Measurements from ENCODE around the gene SNTB2.

GRCh38 chr16:69260019-69260418 is 73.1 kb downstream of the SNTB2 start:
- TF ChIP-seq ZNF408 (CRISPR knock-in tag; IDR thresholded peaks at IDR 0.05; ENCODE audit: low read depth) (no peak), ILF3 (IDR thresholded peaks at IDR 0.05; ENCODE audit: borderline replicate concordance) (no peak), RB1 (IDR thresholded peaks at IDR 0.05; ENCODE audit: low read depth) (no peak), SLC30A9 (CRISPR knock-in tag; IDR thresholded peaks at IDR 0.05) (no peak)
- TF ChIP-seq, protein P1, sequence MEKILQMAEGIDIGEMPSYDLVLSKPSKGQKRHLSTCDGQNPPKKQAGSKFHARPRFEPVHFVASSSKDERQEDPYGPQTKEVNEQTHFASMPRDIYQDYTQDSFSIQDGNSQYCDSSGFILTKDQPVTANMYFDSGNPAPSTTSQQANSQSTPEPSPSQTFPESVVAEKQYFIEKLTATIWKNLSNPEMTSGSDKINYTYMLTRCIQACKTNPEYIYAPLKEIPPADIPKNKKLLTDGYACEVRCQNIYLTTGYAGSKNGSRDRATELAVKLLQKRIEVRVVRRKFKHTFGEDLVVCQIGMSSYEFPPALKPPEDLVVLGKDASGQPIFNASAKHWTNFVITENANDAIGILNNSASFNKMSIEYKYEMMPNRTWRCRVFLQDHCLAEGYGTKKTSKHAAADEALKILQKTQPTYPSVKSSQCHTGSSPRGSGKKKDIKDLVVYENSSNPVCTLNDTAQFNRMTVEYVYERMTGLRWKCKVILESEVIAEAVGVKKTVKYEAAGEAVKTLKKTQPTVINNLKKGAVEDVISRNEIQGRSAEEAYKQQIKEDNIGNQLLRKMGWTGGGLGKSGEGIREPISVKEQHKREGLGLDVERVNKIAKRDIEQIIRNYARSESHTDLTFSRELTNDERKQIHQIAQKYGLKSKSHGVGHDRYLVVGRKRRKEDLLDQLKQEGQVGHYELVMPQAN (IDR thresholded peaks at IDR 0.05; ENCODE audit: borderline replicate concordance): no peak

Measured in K562 (cell line).